Esophagus muscularis mucosa (tissue), 3 donors: ENCODE data around the gene LPCAT1.

Experiments
- CTCF ChIP-seq, 3 experiments: fragments of 200-600 bp in 2 of 3; fragments of 450-650 bp in 1 of 3; sonication (generic) in 2 of 3; IDR thresholded peaks; one replicate each; pipeline ENCODE4 v1.5.1; 2017 to 2019; ENCODE audit warnings: antibody characterized with exemption in 3 of 3, mild to moderate bottlenecking in 2 of 3, moderate library complexity in 1 of 3
- POLR2A ChIP-seq: fragments of 450-650 bp; IDR thresholded peaks from one replicate; pipeline ENCODE4 v1.6.1; 2017; ENCODE audit warnings: antibody characterized with exemption, moderate library complexity, mild to moderate bottlenecking, low read depth
- POLR2AphosphoS5 ChIP-seq, 2 donors: sonication (generic); formaldehyde crosslinking; IDR thresholded peaks; one replicate each; pipeline ENCODE4 v1.6.1; 2017; ENCODE audit warnings: antibody characterized with exemption in 2 of 2

DNA sequence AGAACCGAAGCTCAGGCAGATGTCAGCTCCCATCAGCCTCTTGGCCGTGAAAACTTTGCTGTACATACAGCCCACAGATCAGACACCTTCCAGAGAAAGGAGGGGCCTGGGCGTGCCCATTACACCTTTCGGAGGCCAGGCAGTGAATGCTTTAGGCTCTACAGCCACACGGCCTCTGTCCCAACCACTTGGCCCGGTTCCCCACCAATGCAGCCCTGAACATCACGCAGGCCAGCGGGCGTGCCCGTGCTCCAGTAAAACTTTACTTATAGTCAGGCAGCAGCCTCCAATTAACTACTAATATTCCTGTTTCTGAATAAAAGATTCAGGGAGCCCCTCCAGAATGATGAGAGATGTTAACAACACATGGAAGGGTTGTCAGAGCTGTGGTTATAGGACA lies 23.9 kb downstream of the LPCAT1 start:
- no peak for TF ChIP-seq POLR2AphosphoS5 (IDR thresholded peaks at IDR 0.05)
- TF ChIP-seq POLR2A, result no peak
- no peak for TF ChIP-seq CTCF (IDR thresholded peaks at IDR 0.05)
